ENCODE results near the gene PHLDA3. TPM values are rescaled to one million over a fixed set of nuclear protein-coding genes. Genes with fewer than 3 reads are reported as not detected.

The PHLDA3 gene
- total RNA-seq, 4 donors from 2014 or later: 7.4 to 91.8 (median 62.7) TPM

- Histone ChIP-seq H3K4me1 (peaks cover 73 to 80% of the 10 kb centered on the region in 2 donors), H3K27ac (peak overlapping the region; percentile 93), H3K9me3 (no peaks in the 10 kb centered on the region), H3K27me3 (no peaks in the 10 kb centered on the region), H3K36me3 (no peaks in the 10 kb centered on the region), H3K4me3 (no peak overlapping the region)
- ATAC-seq: no peak
- TF ChIP-seq POLR2A (IDR thresholded peaks at IDR 0.05) (no peak), CTCF (IDR thresholded peaks at IDR 0.05 in 4 of 5, conservative IDR thresholded peaks at IDR 0.05 in 1 of 5) (no peak)
- intact Hi-C loops (cut with DNase I; ENCODE audit: low total_unique reads) (loop anchor here (5.0 kb wide), 1 partner anchor 252 kb away; no protein-coding TSS in a partner anchor), in situ Hi-C loops (cut with MboI; ENCODE audit: low sequenced_read_pairs in 4 of 4) (no loop called here)
- peak in 1 of 2 donors; percentile 13 for DNase-seq
These were observed 44.8 kb downstream of the PHLDA3 start for GRCh38 chr1:201424146-201424545.

GRCh38 chr1:201423655-201424054, 45.3 kb downstream of the PHLDA3 start:
- peaks cover 72 to 82% of the 10 kb centered on the region in 2 donors for H3K4me1 ChIP-seq
- in situ Hi-C loops (cut with MboI; ENCODE audit: low sequenced_read_pairs in 4 of 4): no loop called here
- intact Hi-C loops (cut with DNase I; ENCODE audit: low total_unique reads): loop anchor here (5.0 kb wide), 1 partner anchor 251 kb away; no protein-coding TSS in a partner anchor
- peak overlapping the region; percentile 93 for H3K27ac ChIP-seq
- DNase-seq: peak in 1 of 2 donors; percentile 31
- ATAC-seq: no peak
- no peaks in the 10 kb centered on the region for H3K36me3 ChIP-seq
- no peak overlapping the region for H3K4me3 ChIP-seq
- H3K9me3 ChIP-seq: no peaks in the 10 kb centered on the region
- TF ChIP-seq CTCF (IDR thresholded peaks at IDR 0.05 in 4 of 5, conservative IDR thresholded peaks at IDR 0.05 in 1 of 5): no peak
- no peak for TF ChIP-seq POLR2A (IDR thresholded peaks at IDR 0.05)
- no peaks in the 10 kb centered on the region for H3K27me3 ChIP-seq

- H3K27me3 ChIP-seq: no peaks in the 10 kb centered on the region
- peaks cover 66 to 71% of the 10 kb centered on the region in 2 donors for H3K4me1 ChIP-seq
- no peak overlapping the region for H3K4me3 ChIP-seq
- peak; percentile 70 to 77 for TF ChIP-seq POLR2A (IDR thresholded peaks at IDR 0.05)
- TF ChIP-seq CTCF (IDR thresholded peaks at IDR 0.05 in 4 of 5, conservative IDR thresholded peaks at IDR 0.05 in 1 of 5): no peak
- no peaks in the 10 kb centered on the region for H3K9me3 ChIP-seq
- ATAC-seq (peak; percentile 35 to 63), DNase-seq (peak; percentile 33 to 81)
- H3K27ac ChIP-seq: peak overlapping the region; percentile 93
- intact Hi-C loops (cut with DNase I; ENCODE audit: low total_unique reads) (loop anchor here (5.0 kb wide), 1 partner anchor 250 kb away; no protein-coding TSS in a partner anchor), in situ Hi-C loops (cut with MboI; ENCODE audit: low sequenced_read_pairs in 4 of 4) (no loop called here)
- no peaks in the 10 kb centered on the region for H3K36me3 ChIP-seq
These were observed 46.5 kb downstream of the PHLDA3 start for GRCh38 chr1:201422436-201423030.

- in situ Hi-C loops (cut with MboI; ENCODE audit: low sequenced_read_pairs in 4 of 4): no loop called here
- H3K4me1 ChIP-seq: peaks cover 63 to 66% of the 10 kb centered on the region in 2 donors
- DNase-seq (no peak), ATAC-seq (peak in 1 of 2 donors; percentile 3)
- no peaks in the 10 kb centered on the region for H3K27me3 ChIP-seq
- TF ChIP-seq POLR2A (IDR thresholded peaks at IDR 0.05) (no peak), CTCF (IDR thresholded peaks at IDR 0.05 in 4 of 5, conservative IDR thresholded peaks at IDR 0.05 in 1 of 5) (no peak)
- H3K9me3 ChIP-seq: no peaks in the 10 kb centered on the region
- no peaks in the 10 kb centered on the region for H3K36me3 ChIP-seq
- peak overlapping the region; percentile 93 for H3K27ac ChIP-seq
- H3K4me3 ChIP-seq: no peak overlapping the region
- intact Hi-C loops (cut with DNase I; ENCODE audit: low total_unique reads): loop anchor here (5.0 kb wide), 1 partner anchor 250 kb away; no protein-coding TSS in a partner anchor
These were observed 47.0 kb downstream of the PHLDA3 start for GRCh38 chr1:201422026-201422425.
